K562 (cell line): ENCODE data around the gene ORC5.

ENCODE experiments used
- CBX5 ChIP-seq: IDR thresholded peaks from 2 replicates; pipeline ENCODE4 v1.6.1; 2014; ENCODE audit warnings: low read depth, borderline replicate concordance
- CTCF ChIP-seq, 3 experiments: IDR thresholded peaks in 2 of 3; conservative IDR thresholded peaks in 1 of 3; 2 replicates each; pipeline ENCODE4 v1.5.1; 2011 to 2012; ENCODE audit warnings: low read length in 3 of 3, mild to moderate bottlenecking in 3 of 3, control low read depth in 2 of 3, improper control_type of control experiment in 1 of 3, inconsistent platforms in 1 of 3, low read depth in 1 of 3, mixed read lengths in 1 of 3, moderate library complexity in 1 of 3; ENCODE audit not compliant: insufficient read depth in 2 of 3
- CUX1 ChIP-seq: fragments of 200-800 bp; sonication (Bioruptor generic); IDR thresholded peaks from 2 replicates; pipeline ENCODE4 v1.6.1; 2016; ENCODE audit warnings: missing genetic modification characterization, missing compliant biosample characterization
- EZH2 ChIP-seq: IDR thresholded peaks from 2 replicates; pipeline ENCODE4 v1.6.1; 2012; ENCODE audit warnings: low read depth, mild to moderate bottlenecking, inconsistent platforms, low read length, borderline replicate concordance
- HBP1 ChIP-seq: fragments of 450-650 bp; formaldehyde crosslinking; IDR thresholded peaks from 2 replicates; pipeline ENCODE4 v1.4.0; 2022; ENCODE audit warnings: missing genetic modification characterization
- RAD21 ChIP-seq, 2 experiments: fragments of 250-450 bp in 1 of 2; fragments of 450-650 bp in 1 of 2; sonication (Bioruptor Pico) in 1 of 2; formaldehyde crosslinking in 1 of 2; IDR thresholded peaks in 1 of 2; conservative IDR thresholded peaks in 1 of 2; 2 replicates each; pipeline versions ENCODE4 v1.4.0 to v1.8.0; 2020 to 2022; ENCODE audit warnings: mild to moderate bottlenecking in 2 of 2, moderate library complexity in 1 of 2
- SMARCE1 ChIP-seq: fragments of 450-650 bp; IDR thresholded peaks from 2 replicates; pipeline ENCODE4 v1.7.1; 2016; ENCODE audit warnings: mild to moderate bottlenecking
- ZNF644 ChIP-seq: fragments of 200-800 bp; sonication (Bioruptor generic); IDR thresholded peaks from 2 replicates; pipeline ENCODE4 v1.6.1; 2016; ENCODE audit warnings: low read depth, missing genetic modification characterization, missing compliant biosample characterization

- no peak for TF ChIP-seq CUX1 (CRISPR knock-in tag)
- no peak for TF ChIP-seq EZH2
- TF ChIP-seq SMARCE1, result no peak
- no peak for TF ChIP-seq CBX5
- no peak for TF ChIP-seq HBP1
- no peak for TF ChIP-seq CTCF (IDR thresholded peaks at IDR 0.05 in 2 of 3, conservative IDR thresholded peaks at IDR 0.05 in 1 of 3; ENCODE audit: insufficient read depth in 2 of 3, low read depth in 1 of 3, low read length in 3 of 3)
- no peak for TF ChIP-seq ZNF644 (tag)
- no peak for TF ChIP-seq RAD21 (CRISPR knock-in tag; conservative IDR thresholded peaks at IDR 0.05 in 1 of 2, IDR thresholded peaks at IDR 0.05 in 1 of 2)
Observed at GRCh38 chr7:104179178-104179577, 28.6 kb downstream of the ORC5 start.
